Mesenchymal stem cell (in vitro differentiated cells and primary cell): ENCODE data around the gene CACNA2D2.

ENCODE experiments used
- DNase-seq: peaks from one replicate; pipeline ENCODE4 v3.0.0-alpha.2; 2013
- H2AFZ ChIP-seq: one replicate; pipeline ENCODE4 v1.6.1; 2013; ENCODE audit warnings: low read depth, mild to moderate bottlenecking, control low read depth, inconsistent platforms, low read length, moderate library complexity
- H2AK5ac ChIP-seq: 2 replicates; pipeline ENCODE4 v1.6.1; 2013; ENCODE audit warnings: low read length, moderate library complexity, mild to moderate bottlenecking, inconsistent platforms; ENCODE audit not compliant: severe bottlenecking
- H2BK120ac ChIP-seq: one replicate; pipeline ENCODE4 v1.6.1; 2013; ENCODE audit warnings: low read depth, mild to moderate bottlenecking, inconsistent platforms, low read length, moderate library complexity
- H2BK12ac ChIP-seq, 2 experiments: one replicate each; pipeline ENCODE4 v1.6.1; 2013; ENCODE audit warnings: inconsistent platforms in 2 of 2, low read length in 2 of 2, mild to moderate bottlenecking in 2 of 2, moderate library complexity in 2 of 2, control low read depth in 1 of 2
- H2BK15ac ChIP-seq: one replicate; pipeline ENCODE4 v1.6.1; 2013; ENCODE audit warnings: mild to moderate bottlenecking, low read depth, inconsistent platforms; ENCODE audit not compliant: poor library complexity, severe bottlenecking
- H2BK5ac ChIP-seq: 2 replicates; pipeline ENCODE4 v1.6.1; 2013; ENCODE audit warnings: low read depth, mild to moderate bottlenecking, low read length, control low read depth, inconsistent platforms; ENCODE audit not compliant: poor library complexity, severe bottlenecking
- H3K14ac ChIP-seq, 2 experiments: one replicate each; pipeline ENCODE4 v1.6.1; 2013; ENCODE audit warnings: inconsistent platforms in 2 of 2, low read length in 2 of 2, control low read depth in 1 of 2, mild to moderate bottlenecking in 1 of 2, moderate library complexity in 1 of 2
- H3K18ac ChIP-seq, 2 experiments: one replicate each; pipeline ENCODE4 v1.6.1; 2013; ENCODE audit warnings: inconsistent platforms in 2 of 2, low read length in 2 of 2, control low read depth in 1 of 2, low read depth in 1 of 2, mild to moderate bottlenecking in 1 of 2
- H3K23ac ChIP-seq, 2 experiments: one replicate each; pipeline ENCODE4 v1.6.1; 2013; ENCODE audit warnings: inconsistent platforms in 2 of 2, low read length in 2 of 2, mild to moderate bottlenecking in 2 of 2, moderate library complexity in 2 of 2, control low read depth in 1 of 2
- H3K27ac ChIP-seq: 2 replicates; pipeline ENCODE4 v1.5.1; 2013; ENCODE audit warnings: mild to moderate bottlenecking, moderate library complexity, low read length, control low read depth, inconsistent platforms; ENCODE audit not compliant: poor library complexity, severe bottlenecking
- H3K27me3 ChIP-seq, 2 experiments: 2 replicates each; pipeline versions ENCODE4 v1.6.1 to v1.7.0; 2013; ENCODE audit warnings: low read length in 2 of 2, mild to moderate bottlenecking in 2 of 2, moderate library complexity in 2 of 2, control low read depth in 1 of 2, inconsistent platforms in 1 of 2; ENCODE audit not compliant: control insufficient read depth in 1 of 2, insufficient read depth in 1 of 2
- H3K36me3 ChIP-seq, 2 experiments: 2 replicates each; pipeline versions ENCODE4 v1.6.1 to v1.7.0; 2013; ENCODE audit warnings: low read length in 2 of 2, control low read depth in 1 of 2, inconsistent platforms in 1 of 2, low read depth in 1 of 2, mild to moderate bottlenecking in 1 of 2; ENCODE audit not compliant: insufficient read depth in 2 of 2, control insufficient read depth in 1 of 2
- H3K4ac ChIP-seq, 2 experiments: one replicate each; pipeline ENCODE4 v1.6.1; 2013; ENCODE audit warnings: inconsistent platforms in 2 of 2, low read length in 2 of 2, mild to moderate bottlenecking in 2 of 2, moderate library complexity in 2 of 2, control low read depth in 1 of 2, low read depth in 1 of 2
- H3K4me1 ChIP-seq: 2 replicates; pipeline ENCODE4 v1.6.1; 2013; ENCODE audit warnings: low read depth, low read length, control low read depth; ENCODE audit not compliant: control insufficient read depth, insufficient read depth
- H3K4me2 ChIP-seq: 2 replicates; pipeline ENCODE4 v1.6.1; 2013; ENCODE audit warnings: low read length, mild to moderate bottlenecking, inconsistent platforms; ENCODE audit not compliant: poor library complexity, severe bottlenecking
- H3K4me3 ChIP-seq, 2 experiments: 2 replicates each; pipeline versions ENCODE4 v1.5.1 to v1.7.0; 2013; ENCODE audit warnings: low read length in 2 of 2, mild to moderate bottlenecking in 2 of 2, control low read depth in 1 of 2, low read depth in 1 of 2; ENCODE audit not compliant: insufficient read depth in 1 of 2
- H3K79me1 ChIP-seq: replicated peaks from 2 replicates; pipeline ENCODE4 v1.6.1; 2013; ENCODE audit warnings: mild to moderate bottlenecking, control low read depth, low read length, inconsistent platforms; ENCODE audit not compliant: poor library complexity, severe bottlenecking
- H3K9ac ChIP-seq: 2 replicates; pipeline ENCODE4 v1.7.0; 2013; ENCODE audit warnings: mild to moderate bottlenecking, low read length, moderate library complexity
- H3K9me3 ChIP-seq: 2 replicates; pipeline ENCODE4 v1.7.0; 2013; ENCODE audit warnings: mild to moderate bottlenecking, low read length; ENCODE audit not compliant: control insufficient read depth
- H4K8ac ChIP-seq: one replicate; pipeline ENCODE4 v1.6.1; 2013; ENCODE audit warnings: inconsistent platforms, mild to moderate bottlenecking, low read length, moderate library complexity
- H4K91ac ChIP-seq: one replicate; pipeline ENCODE4 v1.6.1; 2013; ENCODE audit warnings: mild to moderate bottlenecking, low read length, inconsistent platforms
- WGBS: methylation state at CpG from one replicate; pipeline ENCODE4 v1.1.7; 2013; ENCODE audit warnings: mixed read lengths; 5-methylcytosine and 5-hydroxymethylcytosine counted together

Gene CACNA2D2

DNA sequence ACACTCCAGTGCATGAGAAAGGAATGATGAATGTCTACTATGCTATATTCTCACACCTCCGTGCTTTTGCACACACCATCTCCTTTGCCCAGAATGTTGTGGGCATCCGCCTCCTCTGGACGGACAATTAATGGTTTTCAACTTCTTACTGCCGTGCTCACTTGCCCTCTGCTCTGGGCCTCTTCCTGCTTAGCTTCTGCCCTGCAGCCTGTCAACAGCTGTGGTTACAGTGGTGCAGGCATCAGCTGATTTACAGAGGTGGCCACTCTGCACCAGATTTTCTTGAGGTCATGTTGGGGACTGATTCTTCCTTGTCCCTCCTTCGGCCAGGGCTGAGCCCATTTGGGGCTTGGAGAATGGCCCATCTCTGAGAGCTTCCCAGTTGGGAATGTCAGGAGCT is 87.6 kb downstream of the CACNA2D2 start:
- H3K4ac ChIP-seq = no peak overlapping the region
- H3K79me1 ChIP-seq = no peaks in the 10 kb centered on the region

DNA sequence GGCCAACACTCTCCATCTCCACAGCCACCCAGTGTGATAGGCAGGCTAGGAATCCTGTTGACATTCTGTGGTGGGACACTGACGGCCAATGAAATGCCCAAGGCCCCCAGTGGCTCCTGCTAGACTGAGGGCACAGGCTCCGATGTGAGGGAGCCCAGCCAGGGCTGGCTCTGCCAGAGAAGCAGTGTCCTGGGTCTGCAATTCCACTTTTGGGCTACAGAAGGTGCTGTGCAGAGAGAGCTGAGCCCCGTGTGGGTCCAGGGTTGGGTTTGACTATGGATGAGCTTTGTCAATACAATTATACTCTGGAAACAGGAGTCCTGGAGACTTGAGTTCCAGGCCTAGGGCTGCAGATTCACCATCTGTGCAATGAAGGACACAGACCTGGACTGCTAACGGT is 88.4 kb downstream of the CACNA2D2 start:
- no peak overlapping the region for H2AFZ ChIP-seq
- H3K9ac ChIP-seq = no peak overlapping the region
- no peak overlapping the region for H3K23ac ChIP-seq

More for the DNA sequence above, 87.6 kb downstream of the CACNA2D2 start:
- DNase-seq = no peak
- Histone ChIP-seq H3K14ac (no peak overlapping the region), H3K18ac (no peak overlapping the region), H3K36me3 (no peaks in the 10 kb centered on the region), H3K9ac (no peak overlapping the region), H3K4me2 (no peak overlapping the region), H3K4me3 (no peak overlapping the region), H3K4me1 (peaks cover 10% of the 10 kb centered on the region), H2BK15ac (no peak overlapping the region), H3K27me3 (peaks cover 17 to 44% of the 10 kb centered on the region in 2 experiments), H4K8ac (no peak overlapping the region), H2BK120ac (no peak overlapping the region), H3K27ac (no peak overlapping the region), H2AFZ (no peak overlapping the region), H3K9me3 (no peaks in the 10 kb centered on the region), H2BK5ac (no peak overlapping the region), H2BK12ac (no peak overlapping the region), H4K91ac (no peak overlapping the region), H2AK5ac (no peak overlapping the region), H3K23ac (no peak overlapping the region)
- 71% methylated on average over 5 of the region's 5 CpGs for WGBS

DNA sequence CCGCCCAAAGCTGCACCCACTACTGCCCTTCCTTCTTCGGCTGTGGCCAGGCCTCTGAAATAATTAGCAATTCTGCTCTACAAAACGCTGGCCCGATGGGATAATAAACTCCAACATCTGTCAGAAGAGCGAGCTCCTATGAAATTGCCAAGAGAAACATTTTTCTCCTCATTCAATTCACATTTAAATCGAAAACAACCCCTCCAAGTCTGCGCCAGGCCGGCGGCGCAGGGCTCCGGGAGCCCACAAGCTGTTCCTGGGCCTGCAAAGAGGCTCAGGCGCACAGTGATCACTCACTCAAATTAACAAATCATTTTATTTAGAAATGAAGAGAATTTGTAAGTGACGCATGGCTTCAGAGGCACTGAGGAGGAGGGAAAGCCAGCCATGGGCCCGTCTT is 88.8 kb downstream of the CACNA2D2 start:
- Histone ChIP-seq H3K27me3 (peaks cover 22 to 56% of the 10 kb centered on the region in 2 experiments), H3K14ac (no peak overlapping the region), H3K27ac (no peak overlapping the region), H3K4me3 (no peak overlapping the region), H3K79me1 (no peaks in the 10 kb centered on the region), H3K4ac (no peak overlapping the region), H3K9me3 (no peaks in the 10 kb centered on the region), H4K91ac (no peak overlapping the region), H2BK120ac (no peak overlapping the region), H3K23ac (no peak overlapping the region), H2BK15ac (no peak overlapping the region), H3K4me1 (peaks cover 10% of the 10 kb centered on the region), H3K4me2 (no peak overlapping the region), H2AFZ (no peak overlapping the region), H3K18ac (no peak overlapping the region), H3K36me3 (no peaks in the 10 kb centered on the region), H2BK12ac (no peak overlapping the region), H3K9ac (no peak overlapping the region), H2BK5ac (no peak overlapping the region), H2AK5ac (no peak overlapping the region), H4K8ac (no peak overlapping the region)
- DNase-seq = no peak
- WGBS = 89% methylated on average over 8 of the region's 14 CpGs

More for the DNA sequence above, 88.4 kb downstream of the CACNA2D2 start:
- DNase-seq = no peak
- Histone ChIP-seq H2BK5ac (no peak overlapping the region), H3K79me1 (no peaks in the 10 kb centered on the region), H3K14ac (no peak overlapping the region), H4K91ac (no peak overlapping the region), H3K4ac (no peak overlapping the region), H3K9me3 (no peaks in the 10 kb centered on the region), H2AK5ac (no peak overlapping the region), H2BK120ac (no peak overlapping the region), H3K36me3 (no peaks in the 10 kb centered on the region), H3K4me2 (no peak overlapping the region), H2BK15ac (no peak overlapping the region), H2BK12ac (no peak overlapping the region), H3K27me3 (peaks cover 18 to 51% of the 10 kb centered on the region in 2 experiments), H4K8ac (no peak overlapping the region), H3K18ac (no peak overlapping the region), H3K4me1 (peaks cover 10% of the 10 kb centered on the region), H3K4me3 (no peak overlapping the region), H3K27ac (no peak overlapping the region)
- WGBS = 53% methylated on average over 4 of the region's 4 CpGs

DNA sequence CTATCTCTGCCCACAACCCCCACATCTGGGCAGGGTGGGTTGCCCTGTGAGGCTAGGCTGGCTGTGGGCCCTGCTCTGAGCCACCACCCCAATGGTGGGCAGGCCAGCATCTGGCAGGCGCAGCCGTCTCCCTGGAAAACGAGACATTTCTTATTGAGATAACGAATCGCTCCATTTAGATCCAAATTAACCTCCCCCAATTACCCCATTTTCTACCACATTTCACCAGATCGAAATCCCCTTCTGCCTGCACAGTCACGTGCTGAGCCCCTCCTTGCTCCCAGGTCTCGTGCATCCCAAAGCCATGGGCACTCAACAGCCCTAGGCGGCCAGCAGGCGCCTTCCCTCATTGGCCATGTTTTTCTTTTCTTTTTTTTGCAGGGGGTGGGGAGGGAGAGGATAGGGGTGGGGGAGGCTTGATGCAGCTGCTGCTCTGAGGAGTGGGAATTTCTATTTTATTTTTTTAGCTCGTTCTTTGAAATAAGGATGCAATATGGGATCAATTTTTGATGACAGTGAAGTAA is 91.1 kb downstream of the CACNA2D2 start:
- Histone ChIP-seq H4K91ac (no peak overlapping the region), H3K18ac (no peak overlapping the region), H2AK5ac (no peak overlapping the region), H3K4me1 (peaks cover under 1% of the 10 kb centered on the region), H2BK120ac (no peak overlapping the region), H3K4me3 (no peak overlapping the region), H3K9ac (no peak overlapping the region), H2BK12ac (no peak overlapping the region), H3K4ac (no peak overlapping the region), H3K9me3 (no peaks in the 10 kb centered on the region), H2AFZ (no peak overlapping the region), H3K79me1 (no peaks in the 10 kb centered on the region), H3K14ac (no peak overlapping the region), H2BK15ac (no peak overlapping the region), H4K8ac (no peak overlapping the region), H3K27me3 (peaks cover 32 to 75% of the 10 kb centered on the region in 2 experiments), H3K4me2 (no peak overlapping the region), H2BK5ac (no peak overlapping the region), H3K36me3 (no peaks in the 10 kb centered on the region), H3K27ac (no peak overlapping the region), H3K23ac (no peak overlapping the region)
- no peak for DNase-seq
- WGBS = 76% methylated on average over 11 of the region's 11 CpGs
